Heart left ventricle (tissue), 13 donors: ENCODE results near the gene CCPG1.

Source experiments
- POLR2A ChIP-seq, 2 donors: fragments of 450-650 bp; IDR thresholded peaks; one replicate each; pipeline ENCODE4 v1.6.1; 2017; ENCODE audit warnings: antibody characterized with exemption in 2 of 2, mild to moderate bottlenecking in 2 of 2, moderate library complexity in 2 of 2
- TF ChIP-seq, protein P1 (sequence below), 12 donors: fragments of 200-600 bp; sonication (generic) in 4 of 12; IDR thresholded peaks; one replicate each; pipeline versions ENCODE4 v1.5.0 to v1.8.0; 2018 to 2022; ENCODE audit warnings: antibody characterized with exemption in 12 of 12, mild to moderate bottlenecking in 5 of 12
- donor health status: ischemic (EF 13 %, LVEDD 7.1; RV severe dilation, severe dysfunction).
- donor health status: DM: no; HTN: yes; CAD: no.
- donor health status: DM: no; HTN: no; CAD: no.
- donor health status: ischemic (EF 25% LVEDD 6.9; RV normal size, moderate dysfunction).
- donor health status: ischemic (EF 25% LVEDD 5.7; RV mildly dilated, moderate dysfunction).
- donor health status: ischemic (EF 35%, LVEDD 5.7; RV mildly dilated, moderate dysfunction).
- donor health status: nonischemic (EF 11% LVEDD 7.7; RV severe dilation, severe dysfunction).
- donor health status: DM: yes; HTN: yes; CAD: no.
- donor health status: PGD.
- donor health status: ischemic (EF 29% LVEDD 5.4; RV normal size, mild dysfunction).
- donor health status: nonischemic (EF 23%, LVEDD 6.1; RV moderate dilation, normal function).

DNA sequence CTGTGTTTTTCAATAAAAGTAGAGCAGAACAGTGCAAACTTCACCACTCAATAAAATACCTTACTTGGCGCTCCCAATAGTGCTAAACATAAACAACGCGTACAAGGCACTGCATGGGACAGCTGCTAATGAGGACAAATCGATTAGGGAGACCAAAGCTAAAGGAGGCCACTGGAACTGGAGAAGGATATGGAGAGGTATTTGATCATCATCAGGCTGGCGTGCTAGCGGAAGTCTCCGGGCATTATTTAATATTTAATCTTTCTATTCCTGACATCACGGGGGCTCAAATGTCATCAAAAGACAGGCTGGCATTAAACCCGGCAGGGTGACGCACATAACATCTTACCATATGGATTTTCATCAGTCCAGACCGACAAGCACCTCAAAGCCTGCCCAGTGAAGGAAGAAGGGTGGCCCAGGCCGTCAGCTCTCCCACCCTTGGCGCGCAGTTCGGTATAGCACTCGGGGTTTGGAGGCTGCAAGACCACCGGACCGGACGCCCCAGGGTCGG, 604 bp downstream of the CCPG1 start:
- TF ChIP-seq, protein P1, sequence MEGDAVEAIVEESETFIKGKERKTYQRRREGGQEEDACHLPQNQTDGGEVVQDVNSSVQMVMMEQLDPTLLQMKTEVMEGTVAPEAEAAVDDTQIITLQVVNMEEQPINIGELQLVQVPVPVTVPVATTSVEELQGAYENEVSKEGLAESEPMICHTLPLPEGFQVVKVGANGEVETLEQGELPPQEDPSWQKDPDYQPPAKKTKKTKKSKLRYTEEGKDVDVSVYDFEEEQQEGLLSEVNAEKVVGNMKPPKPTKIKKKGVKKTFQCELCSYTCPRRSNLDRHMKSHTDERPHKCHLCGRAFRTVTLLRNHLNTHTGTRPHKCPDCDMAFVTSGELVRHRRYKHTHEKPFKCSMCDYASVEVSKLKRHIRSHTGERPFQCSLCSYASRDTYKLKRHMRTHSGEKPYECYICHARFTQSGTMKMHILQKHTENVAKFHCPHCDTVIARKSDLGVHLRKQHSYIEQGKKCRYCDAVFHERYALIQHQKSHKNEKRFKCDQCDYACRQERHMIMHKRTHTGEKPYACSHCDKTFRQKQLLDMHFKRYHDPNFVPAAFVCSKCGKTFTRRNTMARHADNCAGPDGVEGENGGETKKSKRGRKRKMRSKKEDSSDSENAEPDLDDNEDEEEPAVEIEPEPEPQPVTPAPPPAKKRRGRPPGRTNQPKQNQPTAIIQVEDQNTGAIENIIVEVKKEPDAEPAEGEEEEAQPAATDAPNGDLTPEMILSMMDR (IDR thresholded peaks at IDR 0.05), result no peak
- TF ChIP-seq POLR2A (IDR thresholded peaks at IDR 0.05), result no peak
